ENCODE data around the gene RNF123. TPM values are rescaled to one million over a fixed set of nuclear protein-coding genes. Genes with fewer than 3 reads are reported as not detected.

Gene RNF123
- total RNA-seq, 1 experiment from 2014 or later: 40.6 TPM

DNA sequence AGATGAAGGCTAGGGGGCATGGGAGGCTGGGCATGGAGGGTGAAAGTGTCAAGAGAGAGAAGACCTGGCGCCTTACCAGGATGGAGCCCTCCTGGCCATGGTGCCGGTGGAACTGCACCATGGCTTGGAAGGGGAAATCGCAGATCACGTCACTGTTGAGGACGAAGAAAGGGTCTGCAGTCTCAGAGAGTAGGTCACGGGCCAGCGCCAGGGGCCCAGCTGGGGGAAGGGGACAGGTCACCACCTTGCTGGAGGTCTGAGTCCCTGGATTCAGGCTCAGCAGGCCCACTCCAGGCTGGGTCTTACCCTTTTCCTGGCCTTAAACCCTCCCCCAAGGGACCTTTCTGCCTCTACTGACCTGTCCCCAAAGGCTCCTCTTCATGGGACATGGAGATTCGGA lies 33.5 kb downstream of the RNF123 start:
- Histone ChIP-seq H2BK12ac (ENCODE audit: insufficient read length, low read depth, low read length) (no peak overlapping the region), H3K27me3 (ENCODE audit: insufficient read depth, low read length) (no peaks in the 10 kb centered on the region), H4K5ac (ENCODE audit: insufficient read length, low read depth, low read length) (no peak overlapping the region), H2BK20ac (ENCODE audit: low read depth, low read length, poor library complexity, severe bottlenecking) (no peak overlapping the region), H3K27ac (ENCODE audit: insufficient read length, low read depth, low read length) (no peak overlapping the region), H2AK5ac (ENCODE audit: insufficient read length, low read length) (no peak overlapping the region), H3K23ac (ENCODE audit: insufficient read length, low read depth, low read length) (no peak overlapping the region), H3K4me2 (ENCODE audit: insufficient read depth, insufficient read length, low read length) (peak overlapping the region; percentile 60), H3K79me1 (ENCODE audit: insufficient read depth, low read depth, low read length, poor library complexity, severe bottlenecking) (peaks cover 2% of the 10 kb centered on the region), H4K8ac (replicated peaks; ENCODE audit: insufficient read length, low read depth, low read length) (no peak overlapping the region), H3K56ac (ENCODE audit: insufficient read length, low read depth, low read length) (no peak overlapping the region), H2AFZ (ENCODE audit: low read length) (no peak overlapping the region), H3K14ac (ENCODE audit: insufficient read depth, low read length) (no peak overlapping the region), H3K23me2 (ENCODE audit: insufficient read length, low read depth, low read length, poor library complexity, severe bottlenecking) (peaks cover 25% of the 10 kb centered on the region), H2BK15ac (ENCODE audit: low read depth, low read length) (no peak overlapping the region), H3K9ac (ENCODE audit: extremely low read depth, insufficient read length, low read length) (peak overlapping the region; percentile 83), H3K18ac (ENCODE audit: insufficient read length, low read depth, low read length) (no peak overlapping the region), H4K91ac (ENCODE audit: insufficient read length, low read depth, low read length) (no peak overlapping the region), H3K79me2 (ENCODE audit: insufficient read depth, low read length) (no peaks in the 10 kb centered on the region), H3T11ph (ENCODE audit: low read length) (no peak overlapping the region), H3K4ac (ENCODE audit: low read depth, low read length) (no peak overlapping the region), H3K9me3 (ENCODE audit: control insufficient read depth, low read depth, low read length) (no peaks in the 10 kb centered on the region), H3K4me1 (ENCODE audit: insufficient read depth, low read length) (no peaks in the 10 kb centered on the region), H4K20me1 (ENCODE audit: control insufficient read depth, insufficient read depth, insufficient read length) (no peaks in the 10 kb centered on the region), H2BK120ac (ENCODE audit: low read depth, low read length, poor library complexity, severe bottlenecking) (no peak overlapping the region), H2BK5ac (ENCODE audit: insufficient read length, low read length) (no peak overlapping the region)
- TF ChIP-seq, protein P1, sequence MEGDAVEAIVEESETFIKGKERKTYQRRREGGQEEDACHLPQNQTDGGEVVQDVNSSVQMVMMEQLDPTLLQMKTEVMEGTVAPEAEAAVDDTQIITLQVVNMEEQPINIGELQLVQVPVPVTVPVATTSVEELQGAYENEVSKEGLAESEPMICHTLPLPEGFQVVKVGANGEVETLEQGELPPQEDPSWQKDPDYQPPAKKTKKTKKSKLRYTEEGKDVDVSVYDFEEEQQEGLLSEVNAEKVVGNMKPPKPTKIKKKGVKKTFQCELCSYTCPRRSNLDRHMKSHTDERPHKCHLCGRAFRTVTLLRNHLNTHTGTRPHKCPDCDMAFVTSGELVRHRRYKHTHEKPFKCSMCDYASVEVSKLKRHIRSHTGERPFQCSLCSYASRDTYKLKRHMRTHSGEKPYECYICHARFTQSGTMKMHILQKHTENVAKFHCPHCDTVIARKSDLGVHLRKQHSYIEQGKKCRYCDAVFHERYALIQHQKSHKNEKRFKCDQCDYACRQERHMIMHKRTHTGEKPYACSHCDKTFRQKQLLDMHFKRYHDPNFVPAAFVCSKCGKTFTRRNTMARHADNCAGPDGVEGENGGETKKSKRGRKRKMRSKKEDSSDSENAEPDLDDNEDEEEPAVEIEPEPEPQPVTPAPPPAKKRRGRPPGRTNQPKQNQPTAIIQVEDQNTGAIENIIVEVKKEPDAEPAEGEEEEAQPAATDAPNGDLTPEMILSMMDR (conservative IDR thresholded peaks at IDR 0.05): no peak
- Mint-ChIP-seq H3K9me3 (no peaks in the 10 kb centered on the region), H3K27me3 (ENCODE audit: low read depth) (peaks cover 4% of the 10 kb centered on the region), H3K36me3 (ENCODE audit: insufficient read depth in 1 of 3, low read depth in 3 of 3) (peaks cover 5 to 46% (median 37%) of the 10 kb centered on the region in 3 experiments; a peak in 6 of 7 replicates), H3K4me1 (peaks cover 18 to 22% of the 10 kb centered on the region in 2 experiments), H3K4me3 (peak overlapping the region; percentile 87 to 96), H3K27ac (peak overlapping the region; percentile 80 to 95 (median 91); a peak in 6 of 7 replicates)
- no peak for DNase-seq
- no CpG with 5 or more reads among the region's 8 CpGs for WGBS (ENCODE audit: extremely low coverage, insufficient read length, low lambda C conversion rate)

Measured in H9 (cell line).